CD8-positive, alpha-beta memory T cell (primary cell): Measurements from ENCODE around the gene PALB2. TPM values are rescaled to one million over a fixed set of nuclear protein-coding genes. Genes with fewer than 3 reads are reported as not detected.

Source experiments
- polyA plus RNA-seq: library from polyadenylated mRNA; unstranded; fragments of 300-500 nt; fragmentation: Illumina TruSeq; gene quantifications from one replicate; pipeline ENCODE4 v1.2.3, GENCODE V29; 2021
- total RNA-seq, 2 experiments: library from RNA; stranded (reverse); gene quantifications; one replicate each; pipeline ENCODE4 v1.2.3, GENCODE V29; 2021

Gene PALB2
- total and polyA plus RNA-seq, 3 experiments from 2014 or later: 9.3 to 27.8 (median 27.7) TPM

Other genes with a start within 250 kb of the PALB2 start
- 10 to 100 TPM; 15.8 to 17.9 TPM for gene COG7, start 188.1 kb downstream of the PALB2 start, total RNA-seq
- gene COG7, start 188.1 kb downstream of the PALB2 start, polyA plus RNA-seq: 13.9 TPM
- gene GGA2, start 130.8 kb downstream of the PALB2 start, total RNA-seq: 10 to 100 TPM; 63.5 to 70.1 TPM
- gene GGA2, start 130.8 kb downstream of the PALB2 start, polyA plus RNA-seq: 52.3 TPM
- 10 to 100 TPM; 26.9 to 28.5 TPM for gene EARS2, start 84.0 kb downstream of the PALB2 start, total RNA-seq
- 14.1 TPM for gene EARS2, start 84.0 kb downstream of the PALB2 start, polyA plus RNA-seq
- gene UBFD1, start 83.6 kb downstream of the PALB2 start, total RNA-seq: 10 to 100 TPM; 58.5 to 60.1 TPM
- 12.8 TPM for gene UBFD1, start 83.6 kb downstream of the PALB2 start, polyA plus RNA-seq
- 100 to 1,000 TPM; 163 to 167 TPM for gene NDUFAB1, start 45.0 kb downstream of the PALB2 start, total RNA-seq
- gene NDUFAB1, start 45.0 kb downstream of the PALB2 start, polyA plus RNA-seq: 217 TPM
- gene DCTN5, start 156 bp upstream of the PALB2 start, total RNA-seq: 100 to 1,000 TPM in 1 of 2 experiments, 10 to 100 TPM in 1; 99.1 to 104 TPM
- 65.1 TPM for gene DCTN5, start 156 bp upstream of the PALB2 start, polyA plus RNA-seq
- gene PLK1, start 37.6 kb upstream of the PALB2 start, total RNA-seq: 10 to 100 TPM; 48.3 to 49.7 TPM
- 0.41 TPM for gene PLK1, start 37.6 kb upstream of the PALB2 start, polyA plus RNA-seq
- gene ERN2, start 71.9 kb upstream of the PALB2 start, total RNA-seq: not detected
- gene ERN2, start 71.9 kb upstream of the PALB2 start, polyA plus RNA-seq: not detected
- gene CHP2, start 113.7 kb upstream of the PALB2 start, total RNA-seq: not detected
- gene CHP2, start 113.7 kb upstream of the PALB2 start, polyA plus RNA-seq: not detected
- 10 to 100 TPM; 96.5 to 98.2 TPM for gene PRKCB, start 194.7 kb upstream of the PALB2 start, total RNA-seq
- 136 TPM for gene PRKCB, start 194.7 kb upstream of the PALB2 start, polyA plus RNA-seq